K562 (cell line): ENCODE measurements around the gene NT5DC2. TPM values are rescaled to one million over a fixed set of nuclear protein-coding genes. Genes with fewer than 3 reads are reported as not detected.
A peak's percentile ranks its signal among the peaks of the same experiment; 100 is the strongest.

Experiments
- BRF1 ChIP-seq: IDR thresholded peaks from 3 replicates; pipeline ENCODE4 v1.6.1; 2011; ENCODE audit warnings: borderline replicate concordance, mild to moderate bottlenecking; ENCODE audit not compliant: insufficient read length; ENCODE audit errors: extremely low read depth
- HIVEP1 ChIP-seq: fragments of 250-450 bp; sonication (Bioruptor Pico); IDR thresholded peaks from 2 replicates; pipeline ENCODE4 v1.4.0; 2020; ENCODE audit warnings: mild to moderate bottlenecking
- ID3 ChIP-seq, 2 experiments: fragments of 250-450 bp in 1 of 2; fragments of 450-650 bp in 1 of 2; sonication (Bioruptor Pico) in 1 of 2; IDR thresholded peaks; 2 replicates each; pipeline versions ENCODE4 v1.6.1 to v1.8.0; 2016 to 2021; ENCODE audit warnings: mild to moderate bottlenecking in 2 of 2, moderate library complexity in 2 of 2, missing compliant biosample characterization in 1 of 2, missing genetic modification characterization in 1 of 2
- MAFG ChIP-seq: fragments of 450-650 bp; conservative IDR thresholded peaks from 2 replicates; pipeline ENCODE4 v1.6.1; 2016; ENCODE audit warnings: missing genetic modification characterization, missing compliant biosample characterization
- MNT ChIP-seq, 2 experiments: fragments of 450-650 bp; conservative IDR thresholded peaks; 2 replicates each; pipeline ENCODE4 v1.6.1; 2017; ENCODE audit warnings: mild to moderate bottlenecking in 2 of 2, moderate library complexity in 2 of 2
- NRF1 ChIP-seq, 2 experiments: fragments of 450-650 bp; IDR thresholded peaks in 1 of 2; conservative IDR thresholded peaks in 1 of 2; 2 replicates each; pipeline ENCODE4 v1.6.1; 2014; ENCODE audit warnings: mild to moderate bottlenecking in 2 of 2
- PHF8 ChIP-seq: fragments of 200-600 bp; sonication (generic); IDR thresholded peaks from 2 replicates; pipeline ENCODE4 v1.6.1; 2012; ENCODE audit warnings: mixed run types, mild to moderate bottlenecking, inconsistent platforms, low read length, moderate library complexity, borderline replicate concordance
- RBM22 ChIP-seq: fragments of 200-400 bp; formaldehyde crosslinking; IDR thresholded peaks from 2 replicates; pipeline ENCODE4 v1.6.1; 2018; ENCODE audit warnings: low read length, low read depth; ENCODE audit not compliant: poor library complexity, severe bottlenecking
- TAF9B ChIP-seq: fragments of 450-650 bp; IDR thresholded peaks from 2 replicates; pipeline ENCODE4 v1.6.1; 2018; ENCODE audit warnings: mild to moderate bottlenecking; ENCODE audit not compliant: partially characterized antibody
- TRIM28 ChIP-seq: fragments of 450-650 bp; IDR thresholded peaks from 2 replicates; pipeline ENCODE4 v1.6.1; 2017
- ZFX ChIP-seq: sonication (generic); formaldehyde crosslinking; IDR thresholded peaks from 2 replicates; pipeline ENCODE4 v1.8.0; 2022; ENCODE audit warnings: mild to moderate bottlenecking, missing genetic modification reagents, moderate library complexity
- ZNF274 ChIP-seq: IDR thresholded peaks from 2 replicates; pipeline ENCODE4 v1.6.1; 2011; ENCODE audit warnings: low read depth, mild to moderate bottlenecking, low read length, moderate library complexity, borderline replicate concordance
- polyA plus RNA-seq, 8 experiments: library from polyadenylated mRNA; depleted of rRNA in 4 of 8; stranded (reverse) in 5 of 8; unstranded in 3 of 8; fragments of >200 nt; fragmentation: Nextera tagmentation in 2 of 8; fragmentation: Illumina TruSeq in 1 of 8; extraction: Ambion mirVana in 2 of 8; extraction: Trizol in 1 of 8; gene quantifications; 2 replicates each; pipeline versions ENCODE4 v1.2.1 to v1.2.3, GENCODE V29; 2011 to 2014; ENCODE audit warnings: inconsistent platforms in 1 of 8, missing spikeins in 1 of 8
- total RNA-seq, 7 experiments: library from RNA; depleted of rRNA in 6 of 7; stranded (reverse); fragments of >200 nt in 6 of 7; fragmentation: Illumina TruSeq in 2 of 7; extraction: Trizol in 2 of 7; gene quantifications; 2 replicates each; pipeline versions ENCODE4 v1.2.1 to v1.2.3, GENCODE V29; 2011 to 2021; ENCODE audit warnings: low replicate concordance in 1 of 7

The NT5DC2 gene
- total and polyA plus RNA-seq, 9 of the 15 experiments (the other 6 are each of a cell fraction or from before 2014, with no cell fraction given): 25.6 to 168 (median 122) TPM

- TF ChIP-seq MNT (conservative IDR thresholded peaks at IDR 0.05) (peak in 1 of 2 experiments; percentile 23; a peak in 1 of 4 replicates), TAF9B (no peak), MAFG (tag) (no peak), ZNF274 (no peak), TRIM28 (no peak), HIVEP1 (CRISPR knock-in tag) (no peak), NRF1 (conservative IDR thresholded peaks at IDR 0.05 in 1 of 2, IDR thresholded peaks at IDR 0.05 in 1 of 2) (peak; percentile 40 to 44; a peak in 2 of 4 replicates), ID3 (CRISPR knock-in tag; IDR thresholded peaks at IDR 0.05) (no peak), ID3 (tag; IDR thresholded peaks at IDR 0.05) (no peak), BRF1 (no peak), ZFX (CRISPR knock-in tag) (peak; percentile 84), RBM22 (no peak), PHF8 (peak; percentile 17; the same call in 1 of the 2 replicates)
These were observed 875 bp upstream of the NT5DC2 start (continued) for GRCh38 chr3:52534281-52535183.
